ENCODE data around the gene CORO6. TPM values are rescaled to one million over a fixed set of nuclear protein-coding genes. Genes with fewer than 3 reads are reported as not detected.

The CORO6 gene
- total and polyA plus RNA-seq, 2 donors (not counting 1 experiment from before 2014, with no cell fraction given) = 1.4 to 4.0 TPM

DNA sequence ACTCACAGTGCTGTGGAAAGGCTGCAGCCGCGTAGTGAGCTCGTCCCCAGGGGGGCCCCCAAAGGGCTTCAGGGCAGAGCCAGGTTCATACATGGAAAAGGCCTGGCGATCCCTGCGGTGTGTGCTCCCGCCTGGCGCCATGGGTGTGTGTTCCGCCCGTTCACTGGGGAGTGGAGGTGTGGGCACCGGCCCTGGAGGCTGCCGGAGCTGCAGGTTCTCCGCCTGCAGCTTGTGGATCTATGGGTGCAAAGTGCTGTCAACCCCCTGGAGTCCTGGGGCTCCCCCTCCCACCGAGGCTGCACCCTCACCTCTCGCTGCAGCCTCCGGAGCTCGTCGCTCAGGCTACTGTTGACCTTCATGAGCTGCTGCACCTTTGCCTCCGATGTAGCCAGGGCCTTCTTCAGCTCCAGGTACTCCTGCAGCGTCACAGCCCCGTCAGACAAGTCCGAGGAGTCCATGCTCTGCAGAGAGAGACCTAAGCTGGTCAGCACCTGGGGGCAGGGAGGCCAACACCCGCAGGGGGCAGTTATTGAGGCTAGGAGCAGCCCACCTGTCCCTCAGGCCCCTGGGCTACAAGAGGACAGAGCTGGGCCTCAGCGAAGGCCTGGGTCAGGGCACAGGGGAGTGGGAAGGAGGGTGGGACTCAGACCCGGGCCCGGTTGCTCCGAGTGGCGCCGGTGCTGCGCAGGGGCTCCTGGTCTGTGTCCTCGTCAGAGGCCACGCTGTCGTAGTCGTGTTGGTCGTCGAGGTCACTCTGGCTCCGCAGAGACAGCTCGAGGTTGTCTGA lies 46.3 kb downstream of the CORO6 start:
- no peak for DNase-seq
- peaks cover 0 to 66% of the 10 kb centered on the region in 2 experiments for H3K36me3 ChIP-seq (replicated peaks in 1 of 2; ENCODE audit: control extremely low read depth in 1 of 2, control insufficient read depth in 1 of 2, extremely low read depth in 1 of 2, insufficient read depth in 2 of 2, low read length in 1 of 2)
- H3K4me1 ChIP-seq (ENCODE audit: control insufficient read depth in 2 of 2, insufficient read depth in 2 of 2, low read length in 2 of 2) = peaks cover 9 to 24% of the 10 kb centered on the region in 2 donors
- no peak for ATAC-seq (ENCODE audit: low read depth)
- intact Hi-C loops (cut with micrococcal nuclease) = no loop called here
- Mint-ChIP-seq H3K4me1 (peaks cover 14% of the 10 kb centered on the region), H3K27ac (no peak overlapping the region), H3K9me3 (ENCODE audit: insufficient read depth) (no peaks in the 10 kb centered on the region), H3K4me3 (no peak overlapping the region), H3K27me3 (no peaks in the 10 kb centered on the region)
- no peaks in the 10 kb centered on the region for H3K27me3 ChIP-seq (replicated peaks in 1 of 4; ENCODE audit: control extremely low read depth in 1 of 4, control insufficient read depth in 3 of 4, insufficient read depth in 4 of 4, low read length in 3 of 4)
- H3K4me3 ChIP-seq (ENCODE audit: control extremely low read depth in 1 of 5, extremely low read depth in 1 of 5, insufficient read depth in 1 of 5, low read depth in 2 of 5, low read length in 4 of 5) = no peak overlapping the region
- 96% methylated on average over 37 of the region's 37 CpGs for WGBS (ENCODE audit: insufficient coverage)
- ChIA-PET POLR2A (no interaction called here), CTCF (interaction anchor here (0.6 to 24.3 kb wide), 13 partner anchors 9 to 517 kb away, joined by 3 to 336 read pairs (median 4); partner anchors contain the start of genes ABHD15 and ANKRD13B)
- no peaks in the 10 kb centered on the region for H3K9me3 ChIP-seq (ENCODE audit: control extremely low read depth in 1 of 3, control insufficient read depth in 2 of 3, insufficient read depth in 1 of 3, low read length in 2 of 3)
- H2AFZ ChIP-seq (ENCODE audit: insufficient read depth, low read depth, low read length, poor library complexity, severe bottlenecking) = no peak overlapping the region
- no peak overlapping the region for H3K4me2 ChIP-seq (replicated peaks; ENCODE audit: low read depth, low read length, poor library complexity, severe bottlenecking)
- no peak overlapping the region for H3K9ac ChIP-seq (ENCODE audit: low read length)
- H3K79me2 ChIP-seq (ENCODE audit: control insufficient read depth, insufficient read depth, low read length) = peaks cover 23% of the 10 kb centered on the region
- TF ChIP-seq EZH2 (IDR thresholded peaks at IDR 0.05; ENCODE audit: borderline replicate concordance, insufficient read depth, low read depth, low read length, poor library complexity, severe bottlenecking) = no peak
- TF ChIP-seq, protein P1, sequence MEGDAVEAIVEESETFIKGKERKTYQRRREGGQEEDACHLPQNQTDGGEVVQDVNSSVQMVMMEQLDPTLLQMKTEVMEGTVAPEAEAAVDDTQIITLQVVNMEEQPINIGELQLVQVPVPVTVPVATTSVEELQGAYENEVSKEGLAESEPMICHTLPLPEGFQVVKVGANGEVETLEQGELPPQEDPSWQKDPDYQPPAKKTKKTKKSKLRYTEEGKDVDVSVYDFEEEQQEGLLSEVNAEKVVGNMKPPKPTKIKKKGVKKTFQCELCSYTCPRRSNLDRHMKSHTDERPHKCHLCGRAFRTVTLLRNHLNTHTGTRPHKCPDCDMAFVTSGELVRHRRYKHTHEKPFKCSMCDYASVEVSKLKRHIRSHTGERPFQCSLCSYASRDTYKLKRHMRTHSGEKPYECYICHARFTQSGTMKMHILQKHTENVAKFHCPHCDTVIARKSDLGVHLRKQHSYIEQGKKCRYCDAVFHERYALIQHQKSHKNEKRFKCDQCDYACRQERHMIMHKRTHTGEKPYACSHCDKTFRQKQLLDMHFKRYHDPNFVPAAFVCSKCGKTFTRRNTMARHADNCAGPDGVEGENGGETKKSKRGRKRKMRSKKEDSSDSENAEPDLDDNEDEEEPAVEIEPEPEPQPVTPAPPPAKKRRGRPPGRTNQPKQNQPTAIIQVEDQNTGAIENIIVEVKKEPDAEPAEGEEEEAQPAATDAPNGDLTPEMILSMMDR (IDR thresholded peaks at IDR 0.05) = no peak
- H4K20me1 ChIP-seq (ENCODE audit: control insufficient read depth, insufficient read depth, low read length, poor library complexity, severe bottlenecking) = peaks cover 48% of the 10 kb centered on the region
- no peak overlapping the region for H3K27ac ChIP-seq (ENCODE audit: low read length in 2 of 2)
